HCT116 (cell line): ENCODE results near the gene SGSH. TPM values are rescaled to one million over a fixed set of nuclear protein-coding genes. Genes with fewer than 3 reads are reported as not detected.
A peak's percentile ranks its signal among the peaks of the same experiment; 100 is the strongest.

ENCODE experiments used
- ATAC-seq: fragments of 200-7000 bp; cut with Tn5 transposase; 2 replicates; pipeline ENCODE4 v1.9.1; 2020; ENCODE audit warnings: mild to moderate bottlenecking, moderate library complexity
- BruUV-seq: library from RNA; stranded (reverse); fragments of 400-500 nt; replicated peaks from 2 replicates; lab custom pipeline; 2021; lab: Mats Ljungman, UMichigan
- CTCF ChIA-PET: fragments of 300-600 bp; sonication (Branson Sonifier 250); formaldehyde crosslinking; loops from one replicate; lab custom pipeline; 2021; ENCODE audit warnings: antibody characterized with exemption; lab: Charles Lee
- POLR2A ChIA-PET: fragments of 300-600, 350-600 bp; sonication (Branson Sonifier 250); formaldehyde crosslinking; loops from one replicate; lab custom pipeline; 2021; ENCODE audit warnings: antibody characterized with exemption; lab: Charles Lee
- RAD21 ChIA-PET, 2 experiments: fragments of 300-600 bp; sonication (Branson Sonifier 250); formaldehyde crosslinking; loops; one replicate each; lab custom pipeline; 2023; ENCODE audit warnings: low total read pairs in 2 of 2; ENCODE audit not compliant: uncharacterized antibody in 2 of 2, unreplicated experiment in 2 of 2, low non-redundant PET in 1 of 2; lab: Charles Lee
- DNase-seq: peaks from one replicate; pipeline ENCODE4 v3.0.0-alpha.2; 2010; ENCODE audit warnings: low read depth, low spot score
- H2AFZ ChIP-seq: fragments of 200-600 bp; shearing (Covaris generic), sonication (generic); 2 replicates; pipeline ENCODE4 v1.6.1; 2017; ENCODE audit warnings: low read depth, mixed run types, mixed read lengths, antibody characterized with exemption, low read length; ENCODE audit not compliant: poor library complexity, severe bottlenecking
- H3K27ac ChIP-seq: 2 replicates; pipeline ENCODE4 v1.5.1; 2012; ENCODE audit warnings: low read depth, low read length
- H3K27me3 ChIP-seq: fragments of 200-600 bp; sonication (generic); 2 replicates; pipeline ENCODE4 v1.6.1; 2016; ENCODE audit warnings: mixed run types, low read length, mixed read lengths; ENCODE audit not compliant: insufficient read depth
- H3K36me3 ChIP-seq, 2 experiments: fragments of 200-500 bp in 1 of 2; fragments of 200-600 bp in 1 of 2; sonication (Bioruptor generic) in 1 of 2; sonication (generic) in 1 of 2; 2 replicates each; pipeline versions ENCODE4 v1.5.1 to v1.6.1; 2014 to 2016; ENCODE audit warnings: low read length in 2 of 2, inconsistent platforms in 1 of 2, mixed read lengths in 1 of 2, mixed run types in 1 of 2; ENCODE audit not compliant: insufficient read depth in 2 of 2, control insufficient read depth in 1 of 2
- H3K4me1 ChIP-seq, 2 experiments: fragments of 200-600 bp in 1 of 2; sonication (generic) in 1 of 2; 2 replicates each; pipeline versions ENCODE4 v1.5.1 to v1.6.1; 2012 to 2017; ENCODE audit warnings: low read length in 2 of 2, inconsistent platforms in 1 of 2, mild to moderate bottlenecking in 1 of 2, mixed read lengths in 1 of 2, mixed run types in 1 of 2, moderate library complexity in 1 of 2; ENCODE audit not compliant: insufficient read depth in 2 of 2, control insufficient read depth in 1 of 2
- H3K4me2 ChIP-seq: fragments of 200-600 bp; sonication (generic); 2 replicates; pipeline ENCODE4 v1.6.1; 2017; ENCODE audit warnings: mixed run types, low read length, mixed read lengths
- H3K4me3 ChIP-seq, 2 experiments: fragments of 200-600 bp in 1 of 2; sonication (generic) in 1 of 2; replicated peaks in 1 of 2; 2 replicates each; pipeline ENCODE4 v1.5.1; 2011 to 2016; ENCODE audit warnings: low read length in 2 of 2, control low read depth in 1 of 2, low read depth in 1 of 2, mild to moderate bottlenecking in 1 of 2, mixed read lengths in 1 of 2, mixed run types in 1 of 2
- H3K79me2 ChIP-seq: fragments of 200-600 bp; sonication (generic); 2 replicates; pipeline ENCODE4 v1.6.1; 2017; ENCODE audit warnings: mild to moderate bottlenecking, mixed run types, low read length, moderate library complexity, mixed read lengths; ENCODE audit not compliant: insufficient read depth
- H3K9ac ChIP-seq: fragments of 200-600 bp; sonication (generic); 2 replicates; pipeline ENCODE4 v1.6.1; 2016; ENCODE audit warnings: low read length, mixed read lengths
- H3K9me2 ChIP-seq: fragments of 200-600 bp; sonication (generic), shearing (Covaris generic); 2 replicates; pipeline ENCODE4 v1.6.1; 2017; ENCODE audit warnings: mixed run types, mild to moderate bottlenecking, moderate library complexity; ENCODE audit not compliant: insufficient read depth
- H3K9me3 ChIP-seq, 2 experiments: fragments of 200-500 bp in 1 of 2; fragments of 200-600 bp in 1 of 2; sonication (Bioruptor generic) in 1 of 2; sonication (generic) in 1 of 2; 2 replicates each; pipeline ENCODE4 v1.6.1; 2014 to 2017; ENCODE audit warnings: low read length in 2 of 2, mixed read lengths in 2 of 2, inconsistent platforms in 1 of 2, low read depth in 1 of 2, mild to moderate bottlenecking in 1 of 2, mixed run types in 1 of 2, moderate library complexity in 1 of 2; ENCODE audit not compliant: control insufficient read depth in 1 of 2, insufficient read depth in 1 of 2
- H4K20me1 ChIP-seq: fragments of 200-600 bp; sonication (generic), shearing (Covaris generic); 2 replicates; pipeline ENCODE4 v1.6.1; 2017; ENCODE audit warnings: mixed run types, mild to moderate bottlenecking, moderate library complexity; ENCODE audit not compliant: insufficient read depth
- ELF1 ChIP-seq: IDR thresholded peaks from 2 replicates; pipeline ENCODE4 v1.6.1; 2012; ENCODE audit warnings: low read depth, borderline replicate concordance
- EZH2 ChIP-seq: fragments of 200-600 bp; sonication (generic); IDR thresholded peaks from 2 replicates; pipeline ENCODE4 v1.6.1; 2017; ENCODE audit warnings: antibody characterized with exemption, mixed run types
- EZH2phosphoT487 ChIP-seq: fragments of 200-600 bp; IDR thresholded peaks from 2 replicates; pipeline ENCODE4 v1.6.1; 2018; ENCODE audit warnings: antibody characterized with exemption, borderline replicate concordance
- FOSL1 ChIP-seq: IDR thresholded peaks from 2 replicates; pipeline ENCODE4 v1.6.1; 2012; ENCODE audit warnings: low read depth
- JUND ChIP-seq: IDR thresholded peaks from 2 replicates; pipeline ENCODE4 v1.6.1; 2012
- POLR2A ChIP-seq: IDR thresholded peaks from 2 replicates; pipeline ENCODE4 v1.7.0; 2011; ENCODE audit warnings: borderline replicate concordance; ENCODE audit not compliant: insufficient read depth, insufficient read length; ENCODE audit errors: extremely low read depth
- RAD21 ChIP-seq: IDR thresholded peaks from 2 replicates; pipeline ENCODE4 v1.6.1; 2012; ENCODE audit warnings: low read depth, mild to moderate bottlenecking
- REST ChIP-seq: IDR thresholded peaks from 2 replicates; pipeline ENCODE4 v1.6.1; 2012; ENCODE audit warnings: low read depth
- SIN3A ChIP-seq: IDR thresholded peaks from 2 replicates; pipeline ENCODE4 v1.6.1; 2012; ENCODE audit warnings: low read depth
- SP1 ChIP-seq: IDR thresholded peaks from 2 replicates; pipeline ENCODE4 v1.6.1; 2012; ENCODE audit warnings: low read depth
- SRF ChIP-seq: IDR thresholded peaks from 2 replicates; pipeline ENCODE4 v1.6.1; 2012; ENCODE audit warnings: low read depth
- TCF7L2 ChIP-seq: IDR thresholded peaks from 2 replicates; pipeline ENCODE4 v1.7.0; 2011; ENCODE audit warnings: borderline replicate concordance, inconsistent platforms; ENCODE audit not compliant: insufficient read depth, insufficient read length; ENCODE audit errors: extremely low read depth
- ZBTB33 ChIP-seq: IDR thresholded peaks from 2 replicates; pipeline ENCODE4 v1.6.1; 2011; ENCODE audit warnings: mild to moderate bottlenecking, low read length, moderate library complexity; ENCODE audit not compliant: insufficient replicate concordance; ENCODE audit errors: extremely low read depth
- ZFX ChIP-seq: fragments of 450-650 bp; IDR thresholded peaks from 2 replicates; pipeline ENCODE4 v1.6.1; 2017
- intact Hi-C: fragments of 100-400 bp; cut with micrococcal nuclease; formaldehyde crosslinking; loops from 2 replicates; pipeline ENCODE4 v1.10.0; 2022
- total RNA-seq: library from RNA; stranded (reverse); gene quantifications from one replicate; pipeline ENCODE4 v1.2.1, GENCODE V29; 2021; ENCODE audit not compliant: unreplicated experiment

The SGSH gene
- total RNA-seq, 1 experiment from 2014 or later: 34.4 TPM

GRCh38 chr17:80219013-80219762 lies 945 bp downstream of the SGSH start:
- peaks cover 8 to 15% of the 10 kb centered on the region in 2 experiments; a peak in 3 of 4 replicates for H3K4me1 ChIP-seq
- no peaks in the 10 kb centered on the region for H3K9me2 ChIP-seq
- H4K20me1 ChIP-seq: no peaks in the 10 kb centered on the region
- CTCF ChIA-PET: no interaction called here
- H3K9me3 ChIP-seq: no peaks in the 10 kb centered on the region
- H3K36me3 ChIP-seq: peaks cover 2 to 16% of the 10 kb centered on the region in 2 experiments; a peak in 2 of 4 replicates
- RAD21 ChIA-PET: interaction anchor here in 1 of 2 experiments (0.5 kb wide), 1 partner anchor 176 kb away, joined by 3 read pairs; no protein-coding TSS in a partner anchor
- DNase-seq: peak; percentile 12
- BruUV-seq: TSS peak; percentile 46
- intact Hi-C loops: no loop called here
- H3K9ac ChIP-seq: peak overlapping the region; percentile 93
- peaks cover 17% of the 10 kb centered on the region for H3K79me2 ChIP-seq
- POLR2A ChIA-PET: interaction anchor here (0.7 kb wide), 1 partner anchor 1996 kb away, joined by 3 read pairs; no protein-coding TSS in a partner anchor
- no peak for TF ChIP-seq SRF
- TF ChIP-seq ZFX: peak; percentile 65; the same call in 1 of the 2 replicates
- no peaks in the 10 kb centered on the region for H3K27me3 ChIP-seq
- H3K4me2 ChIP-seq: peak overlapping the region; percentile 98
- H3K27ac ChIP-seq: peak overlapping the region; percentile 75
- H3K4me3 ChIP-seq: peak overlapping the region; percentile 88 to 97
- H2AFZ ChIP-seq: no peak overlapping the region
- peak; percentile 37 for ATAC-seq

GRCh38 chr17:80218391-80218790 lies 1.7 kb downstream of the SGSH start:
- H3K27me3 ChIP-seq: no peaks in the 10 kb centered on the region
- H3K79me2 ChIP-seq: peaks cover 17% of the 10 kb centered on the region
- BruUV-seq: no TSS peak
- no peak overlapping the region for H2AFZ ChIP-seq
- H3K9ac ChIP-seq: no peak overlapping the region
- no peak for ATAC-seq
- POLR2A ChIA-PET: interaction anchor here (0.7 kb wide), 1 partner anchor 1996 kb away, joined by 3 read pairs; no protein-coding TSS in a partner anchor
- peaks cover 3 to 16% of the 10 kb centered on the region in 2 experiments; a peak in 2 of 4 replicates for H3K36me3 ChIP-seq
- H3K9me3 ChIP-seq: no peaks in the 10 kb centered on the region
- peaks cover 8 to 15% of the 10 kb centered on the region in 2 experiments; a peak in 3 of 4 replicates for H3K4me1 ChIP-seq
- H3K4me2 ChIP-seq: peak overlapping the region; percentile 98; the same call in 1 of the 2 replicates
- H4K20me1 ChIP-seq: no peaks in the 10 kb centered on the region
- no peak overlapping the region; the same call in 1 of the 2 replicates for H3K27ac ChIP-seq
- DNase-seq: no peak
- H3K4me3 ChIP-seq: no peak overlapping the region
- RAD21 ChIA-PET: no interaction called here
- CTCF ChIA-PET: no interaction called here
- intact Hi-C loops: no loop called here
- no peaks in the 10 kb centered on the region for H3K9me2 ChIP-seq
- TF ChIP-seq ZBTB33 (no peak), TCF7L2 (no peak), RAD21 (no peak), POLR2A (no peak), SIN3A (no peak), REST (no peak), SRF (no peak), SP1 (no peak), EZH2 (no peak), JUND (no peak), EZH2phosphoT487 (no peak), FOSL1 (no peak), ELF1 (no peak)
